DMS153 treated with DMSO at 0.1 percent for 48 hours (cell line): ENCODE data around the gene SFXN5.

Experiments
- DNase-seq: peaks from one replicate; lab custom pipeline; 2025; ENCODE audit not compliant: unreplicated experiment; lab: John Stamatoyannopoulos, UW

The SFXN5 gene

GRCh38 chr2:72926811-72927465 lies 144.6 kb downstream of the SFXN5 start:
- DNase-seq, result no peak

- DNase-seq, result no peak
Observed at GRCh38 chr2:72926368-72926767, 145.1 kb downstream of the SFXN5 start.

- DNase-seq, result no peak
Observed at GRCh38 chr2:72925328-72925943, 146.1 kb downstream of the SFXN5 start.

GRCh38 chr2:72924353-72925240 lies 146.9 kb downstream of the SFXN5 start:
- no peak for DNase-seq

GRCh38 chr2:72923833-72924352 lies 147.6 kb downstream of the SFXN5 start:
- DNase-seq, result no peak

- DNase-seq, result no peak
Observed at GRCh38 chr2:72921853-72922252, 149.7 kb downstream of the SFXN5 start.

- DNase-seq, result no peak
Observed at GRCh38 chr2:72921088-72921851, 150.2 kb downstream of the SFXN5 start.

GRCh38 chr2:72920318-72921087 lies 151.0 kb downstream of the SFXN5 start:
- DNase-seq, result no peak

- no peak for DNase-seq
Observed at GRCh38 chr2:72919414-72920317, 151.8 kb downstream of the SFXN5 start.

GRCh38 chr2:72917877-72918553 lies 153.5 kb downstream of the SFXN5 start:
- no peak for DNase-seq

- peak; percentile 71 for DNase-seq
Observed at GRCh38 chr2:72917138-72917876, 154.2 kb downstream of the SFXN5 start, which contains the start of gene EMX1. Gene EMX1 (plus strand): TSS chr2:72917519. CDS start chr2:72917853, 334 bp downstream.

GRCh38 chr2:72916743-72917137 lies 154.8 kb downstream of the SFXN5 start:
- no peak for DNase-seq

GRCh38 chr2:72915907-72916742 lies 155.4 kb downstream of the SFXN5 start:
- no peak for DNase-seq

- DNase-seq, result no peak
Observed at GRCh38 chr2:72915320-72915906, 156.1 kb downstream of the SFXN5 start.

- DNase-seq, result no peak
Observed at GRCh38 chr2:72914589-72915319, 156.8 kb downstream of the SFXN5 start.

GRCh38 chr2:72914206-72914559 lies 157.3 kb downstream of the SFXN5 start:
- no peak for DNase-seq
